HFFc6 (cell line): ENCODE results near the gene ULK2. TPM values are rescaled to one million over a fixed set of nuclear protein-coding genes. Genes with fewer than 3 reads are reported as not detected.
"Not testable (repeated sequence)": the region's sequence is repeated elsewhere in the genome, so short reads cannot be mapped to it uniquely, and the experiment has no call there.

Experiments used
- DNase-seq: peaks from one replicate; pipeline ENCODE4 v3.0.0-alpha.2; 2018
- H3K27ac Mint-ChIP-seq: 2 replicates; pipeline ENCODE4 v1.8.0; 2020; ENCODE audit warnings: mild to moderate bottlenecking, mixed read lengths
- H3K27me3 Mint-ChIP-seq: 2 replicates; pipeline ENCODE4 v1.8.0; 2021; ENCODE audit warnings: mild to moderate bottlenecking, moderate library complexity, mixed read lengths; ENCODE audit not compliant: insufficient read depth
- H3K36me3 Mint-ChIP-seq: 2 replicates; pipeline ENCODE4 v1.8.0; 2021; ENCODE audit warnings: low read depth, mixed read lengths
- H3K4me1 Mint-ChIP-seq: 2 replicates; pipeline ENCODE4 v1.8.0; 2020; ENCODE audit warnings: low read depth, mixed read lengths
- H3K4me3 Mint-ChIP-seq: 2 replicates; pipeline ENCODE4 v1.8.0; 2020; ENCODE audit warnings: mild to moderate bottlenecking, moderate library complexity, mixed read lengths
- H3K9me3 Mint-ChIP-seq: 2 replicates; pipeline ENCODE4 v1.8.0; 2020; ENCODE audit warnings: mild to moderate bottlenecking, mixed read lengths
- total RNA-seq, 6 experiments: library from RNA; stranded (reverse); fragmentation: NEBNext Ultra II Directional; extraction: Animal tissue kit (Norgen Biotek cat#: 25700); gene quantifications; 2 replicates in 1 of 6; 3 replicates in 5 of 6; pipeline ENCODE4 v1.2.3, GENCODE V29; 2021
- TF ChIP-seq, protein P1 (sequence below): fragments of 200-600 bp; sonication (generic); IDR thresholded peaks from 2 replicates; pipeline ENCODE4 v1.5.0; 2021; ENCODE audit warnings: antibody characterized with exemption, mild to moderate bottlenecking

Gene ULK2
- total RNA-seq, 6 experiments from 2014 or later: 4.2 to 10.4 (median 6.3) TPM

DNA sequence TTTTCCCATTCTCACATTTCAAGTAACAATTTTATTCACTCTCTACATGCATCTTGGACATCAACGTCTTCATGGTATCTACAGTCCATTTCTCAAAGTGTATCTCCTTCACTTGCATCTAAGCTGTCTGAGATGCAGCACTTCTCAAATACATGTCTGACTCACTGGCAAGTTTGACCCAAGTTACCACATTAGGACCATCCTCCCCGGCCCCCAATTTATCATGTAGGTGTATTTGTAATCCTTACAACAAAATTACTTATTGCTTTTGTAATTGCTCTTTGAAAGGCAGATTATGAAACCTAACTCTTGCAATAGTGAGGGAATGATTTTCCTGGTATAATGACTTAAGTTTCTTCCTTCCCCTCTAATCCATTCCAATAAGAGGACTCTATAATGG lies 28.9 kb upstream of the ULK2 start:
- Mint-ChIP-seq H3K36me3 (peaks cover 7% of the 10 kb centered on the region), H3K27me3 (no peaks in the 10 kb centered on the region), H3K4me3 (no peak overlapping the region), H3K27ac (peak overlapping the region; percentile 91), H3K9me3 (no peaks in the 10 kb centered on the region), H3K4me1 (peaks cover 22% of the 10 kb centered on the region)
- DNase-seq: no peak
- TF ChIP-seq, protein P1, sequence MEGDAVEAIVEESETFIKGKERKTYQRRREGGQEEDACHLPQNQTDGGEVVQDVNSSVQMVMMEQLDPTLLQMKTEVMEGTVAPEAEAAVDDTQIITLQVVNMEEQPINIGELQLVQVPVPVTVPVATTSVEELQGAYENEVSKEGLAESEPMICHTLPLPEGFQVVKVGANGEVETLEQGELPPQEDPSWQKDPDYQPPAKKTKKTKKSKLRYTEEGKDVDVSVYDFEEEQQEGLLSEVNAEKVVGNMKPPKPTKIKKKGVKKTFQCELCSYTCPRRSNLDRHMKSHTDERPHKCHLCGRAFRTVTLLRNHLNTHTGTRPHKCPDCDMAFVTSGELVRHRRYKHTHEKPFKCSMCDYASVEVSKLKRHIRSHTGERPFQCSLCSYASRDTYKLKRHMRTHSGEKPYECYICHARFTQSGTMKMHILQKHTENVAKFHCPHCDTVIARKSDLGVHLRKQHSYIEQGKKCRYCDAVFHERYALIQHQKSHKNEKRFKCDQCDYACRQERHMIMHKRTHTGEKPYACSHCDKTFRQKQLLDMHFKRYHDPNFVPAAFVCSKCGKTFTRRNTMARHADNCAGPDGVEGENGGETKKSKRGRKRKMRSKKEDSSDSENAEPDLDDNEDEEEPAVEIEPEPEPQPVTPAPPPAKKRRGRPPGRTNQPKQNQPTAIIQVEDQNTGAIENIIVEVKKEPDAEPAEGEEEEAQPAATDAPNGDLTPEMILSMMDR: no peak

DNA sequence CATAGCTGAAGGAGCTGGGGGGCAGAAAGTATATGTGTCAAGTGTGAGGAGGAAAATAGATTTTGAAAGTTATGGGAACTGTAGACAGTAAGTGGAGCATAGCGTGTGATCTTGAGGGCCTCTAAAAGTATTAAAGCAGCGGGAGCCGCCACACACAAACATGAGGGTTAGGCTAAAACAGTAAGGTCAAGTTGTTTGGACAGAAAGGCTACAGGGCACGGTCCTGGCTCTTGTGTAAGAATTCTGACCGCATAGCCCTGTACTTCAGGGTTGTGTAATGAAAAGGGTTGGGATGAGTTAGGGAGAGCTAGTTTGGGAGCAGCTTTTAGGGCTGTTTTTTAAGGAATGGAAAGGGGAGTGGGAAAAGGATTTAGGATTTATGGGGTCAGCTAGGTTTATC lies 22.8 kb upstream of the ULK2 start:
- H3K9me3 Mint-ChIP-seq, DNase-seq, H3K36me3 Mint-ChIP-seq, H3K27me3 Mint-ChIP-seq, H3K27ac Mint-ChIP-seq, H3K4me3 Mint-ChIP-seq, H3K4me1 Mint-ChIP-seq: not testable (repeated sequence)

DNA sequence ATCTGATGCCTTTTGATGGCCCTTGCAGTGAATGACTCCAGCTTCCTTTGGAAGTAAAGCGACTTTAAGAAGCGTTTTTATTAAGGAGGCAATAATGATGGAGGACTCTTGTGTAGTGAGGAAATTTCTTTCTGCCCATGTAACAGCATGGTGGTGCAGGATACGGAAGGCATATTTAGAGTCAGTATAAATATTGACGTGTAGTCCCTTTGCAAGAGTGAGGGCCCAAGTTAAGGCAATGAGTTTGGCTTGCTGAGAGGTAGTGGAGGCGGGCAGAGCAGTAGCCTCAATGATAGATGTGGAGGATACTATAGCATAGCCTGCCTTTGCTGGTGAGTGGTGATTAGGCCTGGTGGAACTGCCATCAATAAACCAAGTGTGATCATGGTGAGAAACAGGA lies 22.3 kb upstream of the ULK2 start:
- H3K9me3 Mint-ChIP-seq, H3K27me3 Mint-ChIP-seq, H3K4me1 Mint-ChIP-seq, H3K27ac Mint-ChIP-seq, H3K4me3 Mint-ChIP-seq, DNase-seq, H3K36me3 Mint-ChIP-seq: not testable (repeated sequence)

DNA sequence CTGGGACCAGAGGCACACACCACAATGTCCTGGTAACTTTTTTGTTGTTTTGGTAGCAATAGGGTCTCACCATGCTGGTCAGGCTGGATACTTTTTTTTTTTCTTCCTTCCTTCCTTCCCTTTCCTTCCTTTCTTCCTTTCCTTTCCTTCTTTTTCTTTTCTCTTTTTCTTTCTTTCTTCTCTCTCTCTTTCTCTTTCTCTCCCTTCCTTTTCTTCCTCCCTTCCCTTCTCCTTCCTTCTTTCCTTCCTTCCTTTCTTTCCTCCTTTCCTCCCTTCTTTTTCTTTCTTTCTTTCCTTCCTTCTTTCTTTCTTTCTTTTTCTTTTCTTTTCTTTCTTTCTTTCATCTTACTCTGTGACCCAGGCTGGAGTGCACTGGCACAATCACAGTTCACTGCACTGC lies 18.4 kb upstream of the ULK2 start:
- Mint-ChIP-seq H3K27me3 (peaks cover 2% of the 10 kb centered on the region; the same call in 1 of the 2 replicates), H3K4me1 (no peaks in the 10 kb centered on the region), H3K27ac (no peak overlapping the region), H3K36me3 (no peaks in the 10 kb centered on the region), H3K9me3 (no peaks in the 10 kb centered on the region), H3K4me3 (no peak overlapping the region)
- TF ChIP-seq, protein P1: no peak
- DNase-seq: no peak

- Mint-ChIP-seq H3K4me1 (no peaks in the 10 kb centered on the region), H3K9me3 (no peaks in the 10 kb centered on the region), H3K27me3 (peaks cover 9% of the 10 kb centered on the region), H3K4me3 (no peak overlapping the region), H3K27ac (no peak overlapping the region), H3K36me3 (no peaks in the 10 kb centered on the region)
- DNase-seq: no peak
- TF ChIP-seq, protein P1: no peak
Measured at GRCh38 chr17:19883537-19884215, 15.9 kb upstream of the ULK2 start.

GRCh38 chr17:19880393-19880792 lies 12.7 kb upstream of the ULK2 start:
- Mint-ChIP-seq H3K4me3 (no peak overlapping the region), H3K9me3 (no peaks in the 10 kb centered on the region), H3K36me3 (no peaks in the 10 kb centered on the region), H3K4me1 (no peaks in the 10 kb centered on the region), H3K27ac (no peak overlapping the region), H3K27me3 (peaks cover 12% of the 10 kb centered on the region)
- DNase-seq: no peak
- TF ChIP-seq, protein P1: no peak
